HG02678 (cell line): ENCODE data around the gene KLK14.

Source experiments
- ATAC-seq: cut with Tn5 transposase; IDR thresholded peaks from one replicate; pipeline ENCODE4 v1.9.1; 2021; ENCODE audit warnings: mild to moderate bottlenecking, moderate library complexity; ENCODE audit not compliant: unreplicated experiment

KLK14 gene

DNA sequence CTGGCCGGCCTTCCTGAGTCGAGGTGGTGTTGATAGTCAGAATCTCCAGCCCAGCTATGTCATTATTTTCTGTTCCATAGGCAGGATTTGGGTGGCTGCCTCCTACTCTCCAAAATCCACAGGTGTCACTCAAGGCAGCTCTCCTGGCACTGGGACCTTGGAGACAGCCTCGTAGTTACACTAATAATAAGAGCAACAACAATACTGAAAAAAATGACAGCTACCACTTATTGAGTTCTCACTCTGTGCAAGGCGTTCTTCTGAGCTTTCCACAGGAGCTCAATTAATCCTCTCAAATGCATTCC is 35.7 kb downstream of the KLK14 start:
- ATAC-seq = no peak

- ATAC-seq = no peak
These were observed 38.4 kb downstream of the KLK14 start for GRCh38 chr19:51044327-51044726.

DNA sequence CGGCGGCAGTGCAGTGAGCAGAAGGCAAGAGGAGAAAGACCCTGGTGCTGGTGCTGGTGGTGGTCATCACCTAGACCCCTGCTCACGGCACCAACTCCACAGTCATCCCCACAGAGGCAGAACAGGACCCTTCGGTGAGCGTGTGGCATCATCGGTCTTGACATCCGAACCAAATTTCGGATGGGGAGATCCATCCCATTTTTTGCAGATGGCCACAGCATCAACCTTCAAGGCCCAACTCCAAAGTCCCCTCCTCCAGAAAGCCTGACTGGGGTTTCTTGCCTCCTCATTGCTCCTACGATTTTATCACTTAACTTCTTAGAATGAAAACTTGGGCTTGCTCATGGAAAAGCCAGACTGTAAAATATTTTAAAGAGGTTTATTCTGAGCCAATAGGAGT is 39.2 kb downstream of the KLK14 start:
- no peak for ATAC-seq

DNA sequence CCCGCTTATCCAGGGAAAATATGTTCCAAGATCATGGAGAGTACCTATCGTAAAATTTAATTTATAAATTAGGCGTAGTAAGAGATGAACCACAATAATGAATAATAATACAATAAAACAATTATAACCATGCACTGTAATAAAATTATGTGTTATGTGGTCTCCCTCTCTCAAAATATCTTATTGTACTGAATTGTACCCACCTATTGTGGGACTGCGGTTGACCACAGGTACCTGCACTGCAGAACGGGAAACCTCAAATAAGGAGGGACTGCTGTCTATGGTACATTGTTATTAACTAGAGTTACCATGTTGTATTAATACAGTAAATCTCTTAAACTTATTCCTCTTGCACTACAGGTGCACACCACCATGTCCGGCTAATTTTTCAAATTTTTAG is 42.5 kb downstream of the KLK14 start:
- ATAC-seq = no peak

DNA sequence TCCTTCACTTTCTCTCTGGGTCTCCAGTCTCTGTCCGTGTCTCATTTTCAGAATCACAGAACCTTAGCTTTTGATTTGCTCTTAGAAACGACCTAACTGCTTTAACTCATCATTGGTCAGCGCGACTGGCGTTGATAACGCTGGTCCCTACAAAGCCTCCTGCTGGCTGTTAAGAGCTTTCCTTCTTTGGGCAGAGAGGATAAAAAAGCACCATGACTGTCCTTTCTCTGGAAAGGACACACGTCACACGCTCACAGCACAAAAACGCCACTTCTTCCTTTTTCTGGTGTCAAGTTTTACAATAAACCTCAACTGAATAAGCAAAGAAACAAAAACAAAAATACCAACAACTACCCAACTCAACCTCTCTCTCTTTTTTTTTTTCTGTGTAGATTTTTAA is 46.2 kb downstream of the KLK14 start:
- ATAC-seq = no peak

- ATAC-seq = no peak
These were observed 48.0 kb downstream of the KLK14 start, which contains the start of gene KLK12 for GRCh38 chr19:51034704-51035103. Gene KLK12 (minus strand): TSS chr19:51035002. CDS start chr19:51034621, 381 bp downstream.

DNA sequence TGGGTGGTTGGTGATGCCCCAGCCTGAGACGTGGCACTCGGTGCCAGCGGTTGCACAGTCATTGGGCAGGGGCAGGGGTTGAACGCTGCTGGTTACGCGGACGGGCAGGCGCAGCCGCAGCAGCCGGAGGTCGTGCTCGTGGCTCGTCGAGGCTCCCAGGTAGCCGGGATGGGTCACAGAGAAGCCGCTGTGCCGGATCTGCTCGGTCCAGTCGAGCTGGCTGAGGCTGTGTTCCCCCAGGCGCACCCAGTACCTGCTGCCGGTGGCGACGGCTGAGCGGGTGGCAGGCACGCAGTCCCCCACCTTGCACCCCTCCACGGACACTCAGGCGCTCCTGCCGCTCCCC is 50.8 kb downstream of the KLK14 start:
- no peak for ATAC-seq

- no peak for ATAC-seq
These were observed 51.3 kb downstream of the KLK14 start for GRCh38 chr19:51031220-51031879.

GRCh38 chr19:51030631-51031030 is 52.1 kb downstream of the KLK14 start:
- ATAC-seq = no peak

GRCh38 chr19:51029718-51030117 is 53.0 kb downstream of the KLK14 start:
- no peak for ATAC-seq
